Heart right ventricle (tissue), 16 donors: ENCODE measurements around the gene DTX2. TPM values are rescaled to one million over a fixed set of nuclear protein-coding genes. Genes with fewer than 3 reads are reported as not detected.
"Not testable (repeated sequence)": the region's sequence is repeated elsewhere in the genome, so short reads cannot be mapped to it uniquely, and the experiment has no call there.

Experiments used
- ATAC-seq, 8 donors: fragments of 200-7000 bp; cut with Tn5 transposase; one replicate each; pipeline ENCODE4 v1.9.1; 2020; ENCODE audit warnings: mild to moderate bottlenecking in 8 of 8, moderate library complexity in 8 of 8, moderate number of reproducible peaks in 1 of 8
- DNase-seq, 2 donors: peaks; one replicate each; pipeline ENCODE4 v3.0.0-alpha.2; 2020
- H3K27ac ChIP-seq, 10 donors: fragments of 200-600 bp; sonication (generic) in 2 of 10; one replicate each; pipeline versions ENCODE4 v1.5.0 to v1.8.0; 2020 to 2022; ENCODE audit warnings: mild to moderate bottlenecking in 3 of 10
- H3K27me3 ChIP-seq, 7 donors: fragments of 200-600 bp; one replicate each; pipeline ENCODE4 v1.8.0; 2021 to 2022; ENCODE audit warnings: mild to moderate bottlenecking in 2 of 7
- H3K36me3 ChIP-seq, 9 donors: fragments of 200-600 bp; sonication (generic) in 1 of 9; one replicate each; pipeline versions ENCODE4 v1.5.0 to v1.8.0; 2020 to 2022; ENCODE audit warnings: mild to moderate bottlenecking in 2 of 9
- H3K4me1 ChIP-seq, 9 donors: fragments of 200-600 bp; sonication (generic) in 1 of 9; one replicate each; pipeline versions ENCODE4 v1.5.0 to v1.8.0; 2020 to 2022; ENCODE audit warnings: mild to moderate bottlenecking in 4 of 9
- H3K4me3 ChIP-seq, 10 donors: fragments of 200-600 bp; sonication (generic) in 2 of 10; one replicate each; pipeline versions ENCODE4 v1.5.0 to v1.8.0; 2020 to 2022; ENCODE audit warnings: mild to moderate bottlenecking in 7 of 10, moderate library complexity in 2 of 10
- H3K9me3 ChIP-seq, 11 donors: fragments of 200-600 bp in 10 of 11; sonication (generic) in 2 of 11; one replicate each; pipeline versions ENCODE4 v1.5.0 to v1.8.0; 2013 to 2022; ENCODE audit warnings: mild to moderate bottlenecking in 2 of 11, control low read depth in 1 of 11, moderate library complexity in 1 of 11
- CTCF ChIP-seq, 9 donors: fragments of 200-600 bp; sonication (generic) in 2 of 9; IDR thresholded peaks; one replicate each; pipeline versions ENCODE4 v1.5.0 to v1.8.0; 2021 to 2022; ENCODE audit warnings: antibody characterized with exemption in 9 of 9, mild to moderate bottlenecking in 5 of 9, moderate library complexity in 1 of 9
- WGBS, 2 donors: extraction: QIAGEN DNeasy Blood & Tissue Kit; methylation state at CpG; one replicate each; pipeline ENCODE4 v1.1.7; 2013; ENCODE audit warnings: inconsistent platforms in 1 of 2; 5-methylcytosine and 5-hydroxymethylcytosine counted together
- intact Hi-C, 10 donors: fragments of 100-400 bp; cut with DNase I; formaldehyde crosslinking; loops; one replicate each; pipeline versions ENCODE4 v1.11.1 to v1.14.2; 2022
- polyA plus RNA-seq, 2 donors: library from polyadenylated mRNA; stranded (reverse); fragments of 200-250 nt; gene quantifications; one replicate each; pipeline ENCODE4 v1.2.3, GENCODE V29; 2013
- total RNA-seq, 10 donors: library from RNA; stranded (reverse); fragmentation: NEBNext Ultra II Directional in 3 of 10; extraction: Animal tissue kit (Norgen Biotek cat#: 25700) in 3 of 10; gene quantifications; one replicate each; pipeline versions ENCODE4 v1.2.1 to v1.2.4, GENCODE V29; 2021 to 2023
- donor health status: Arrhythmogenic right ventricular cardiomyopathy.
- donor health status: ischemic (EF 13 %, LVEDD 7.1; RV severe dilation, severe dysfunction).
- donor health status: healthy with polysubstance abuse.
- donor health status: DM: no; HTN: yes; CAD: no.
- donor health status: DM: no; HTN: no; CAD: no.
- donor health status: ischemic (EF 25% LVEDD 6.9; RV normal size, moderate dysfunction).
- donor health status: ischemic (EF 25% LVEDD 5.7; RV mildly dilated, moderate dysfunction).
- donor health status: healthy.
- donor health status: DM: yes; HTN: yes; CAD: no.
- donor health status: Ischemic cardiomyopathy.
- donor health status: ischemic (EF 35%, LVEDD 5.7; RV mildly dilated, moderate dysfunction).
- donor health status: nonischemic (EF 11% LVEDD 7.7; RV severe dilation, severe dysfunction).
- donor health status: DM: yes; HTN: yes; CAD: no.
- donor health status: PGD.
- donor health status: ischemic (EF 29% LVEDD 5.4; RV normal size, mild dysfunction).
- donor health status: nonischemic (EF 23%, LVEDD 6.1; RV moderate dilation, normal function).

The DTX2 gene
- total and polyA plus RNA-seq, 12 donors = 5.8 to 23.4 (median 8.6) TPM

- 94 to 95% methylated on average over 31 to 32 of the region's 32 CpGs for WGBS, 2 donors
- H3K36me3 ChIP-seq = peaks cover 0 to 47% (median 5%) of the 10 kb centered on the region in 9 donors
- no peaks in the 10 kb centered on the region for H3K27me3 ChIP-seq
- H3K27ac ChIP-seq = no peak overlapping the region
- no peaks in the 10 kb centered on the region for H3K9me3 ChIP-seq
- peaks cover 0 to 7% (median 0%) of the 10 kb centered on the region in 9 donors for H3K4me1 ChIP-seq
- intact Hi-C loops = loop anchor here in 1 of 10 donors (10.0 kb wide), 1 partner anchor 489 kb away; no protein-coding TSS in a partner anchor
- H3K4me3 ChIP-seq = no peak overlapping the region
- ATAC-seq = no peak
- TF ChIP-seq CTCF (IDR thresholded peaks at IDR 0.05) = no peak
- DNase-seq = no peak
Observed at GRCh38 chr7:76505168-76506080, 43.9 kb downstream of the DTX2 start.

DNA sequence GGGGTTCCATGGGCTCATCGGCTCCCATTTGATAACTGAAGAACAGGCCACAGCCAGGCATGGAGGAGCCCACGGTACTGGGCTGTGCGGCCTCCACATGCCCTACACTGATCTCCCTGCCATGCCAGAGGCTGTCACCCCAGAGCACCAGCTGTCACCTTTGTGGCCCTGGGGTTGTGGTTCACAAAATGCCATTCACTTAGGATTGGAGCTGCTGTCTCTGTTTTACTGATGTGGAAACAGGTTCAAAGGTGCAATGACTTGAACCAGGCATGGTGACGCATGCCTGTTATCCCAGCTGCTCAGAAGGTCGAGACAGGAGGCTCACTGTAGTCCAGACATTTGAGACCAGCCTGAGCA, 44.6 kb downstream of the DTX2 start:
- intact Hi-C loops = loop anchor here in 1 of 10 donors (10.0 kb wide), 1 partner anchor 489 kb away; no protein-coding TSS in a partner anchor

DNA sequence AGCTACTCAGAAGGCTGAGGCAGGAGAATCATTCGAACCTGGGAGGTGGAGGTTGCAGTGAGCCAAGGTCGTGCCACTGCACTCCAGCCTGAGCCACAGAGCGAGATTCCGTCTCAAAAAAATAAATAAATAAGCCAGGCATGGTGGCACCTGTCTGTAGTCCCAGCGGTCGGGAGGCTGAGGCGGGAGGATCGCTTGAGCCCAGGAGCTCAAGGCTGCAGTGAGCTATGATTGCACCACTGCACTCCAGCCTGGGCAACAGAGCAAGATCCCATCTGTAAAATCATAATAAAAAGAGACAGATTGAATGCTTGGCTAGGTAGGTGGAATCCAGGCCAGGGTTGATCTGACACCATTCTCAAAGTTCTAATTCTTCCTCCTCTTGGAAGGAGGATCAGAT, 45.1 kb downstream of the DTX2 start:
- peaks cover 0 to 40% (median 5%) of the 10 kb centered on the region in 9 donors for H3K36me3 ChIP-seq
- 97% methylated on average over 8 of the region's 8 CpGs for WGBS, 2 donors
- intact Hi-C loops = loop anchor here in 1 of 10 donors (10.0 kb wide), 1 partner anchor 488 kb away; no protein-coding TSS in a partner anchor
- H3K27ac ChIP-seq = peak overlapping the region in 1 of 10 donors; percentile 5
- not testable (repeated sequence) for H3K4me1 ChIP-seq, H3K4me3 ChIP-seq, H3K27me3 ChIP-seq, ATAC-seq, DNase-seq, H3K9me3 ChIP-seq

More for the DNA sequence above, 44.6 kb downstream of the DTX2 start:
- H3K4me3 ChIP-seq = no peak overlapping the region
- 80 to 85% methylated on average over 5 of the region's 5 CpGs for WGBS, 2 donors
- peaks cover 0 to 7% (median 0%) of the 10 kb centered on the region in 9 donors for H3K4me1 ChIP-seq
- no peaks in the 10 kb centered on the region for H3K9me3 ChIP-seq
- H3K36me3 ChIP-seq = peaks cover 0 to 42% (median 5%) of the 10 kb centered on the region in 9 donors
- TF ChIP-seq CTCF (IDR thresholded peaks at IDR 0.05) = no peak
- no peaks in the 10 kb centered on the region for H3K27me3 ChIP-seq
- ATAC-seq (no peak), DNase-seq (no peak)
- H3K27ac ChIP-seq = no peak overlapping the region

- Histone ChIP-seq H3K9me3 (no peaks in the 10 kb centered on the region), H3K27me3 (no peaks in the 10 kb centered on the region), H3K27ac (peak overlapping the region in 1 of 10 donors; percentile 77), H3K4me1 (peaks cover 0 to 9% (median 0%) of the 10 kb centered on the region in 9 donors), H3K4me3 (no peak overlapping the region), H3K36me3 (peaks cover 0 to 34% (median 5%) of the 10 kb centered on the region in 9 donors)
- peak in 1 of 8 donors; percentile 3 for ATAC-seq
- intact Hi-C loops = loop anchor here in 1 of 10 donors (10.0 kb wide), 1 partner anchor 487 kb away; no protein-coding TSS in a partner anchor
- TF ChIP-seq CTCF (IDR thresholded peaks at IDR 0.05) = no peak
- DNase-seq = no peak
- WGBS, 2 donors = 85 to 89% methylated on average over 11 of the region's 11 CpGs
Observed at GRCh38 chr7:76507723-76508406, 46.4 kb downstream of the DTX2 start.
